Trophoblast cell (in vitro differentiated cells and primary cell): ENCODE data around the gene TOR1AIP2.
"Not testable (repeated sequence)": the region's sequence is repeated elsewhere in the genome, so short reads cannot be mapped to it uniquely, and the experiment has no call there.

Experiments
- DNase-seq, 2 donors: peaks; one replicate each; pipeline ENCODE4 v3.0.0-alpha.2; 2016
- H2AFZ ChIP-seq: 2 replicates; pipeline ENCODE4 v1.6.1; 2013; ENCODE audit warnings: low read length, moderate library complexity, mild to moderate bottlenecking; ENCODE audit not compliant: insufficient read depth, poor library complexity
- H2AK5ac ChIP-seq: 2 replicates; pipeline ENCODE4 v1.6.1; 2013; ENCODE audit warnings: mild to moderate bottlenecking, low read length
- H2BK120ac ChIP-seq: 2 replicates; pipeline ENCODE4 v1.6.1; 2013; ENCODE audit warnings: low read length, mild to moderate bottlenecking, moderate library complexity; ENCODE audit not compliant: insufficient read depth, poor library complexity
- H2BK12ac ChIP-seq: 2 replicates; pipeline ENCODE4 v1.6.1; 2013; ENCODE audit warnings: mild to moderate bottlenecking, low read length, moderate library complexity
- H2BK5ac ChIP-seq: 2 replicates; pipeline ENCODE4 v1.6.1; 2013; ENCODE audit warnings: low read length, low read depth, moderate library complexity, mild to moderate bottlenecking; ENCODE audit not compliant: poor library complexity
- H3K14ac ChIP-seq: 2 replicates; pipeline ENCODE4 v1.6.1; 2013; ENCODE audit warnings: mild to moderate bottlenecking, low read length
- H3K18ac ChIP-seq: 2 replicates; pipeline ENCODE4 v1.6.1; 2013; ENCODE audit warnings: mild to moderate bottlenecking, low read length
- H3K23ac ChIP-seq: 2 replicates; pipeline ENCODE4 v1.6.1; 2013; ENCODE audit warnings: low read length
- H3K27ac ChIP-seq: 2 replicates; pipeline ENCODE4 v1.5.1; 2013; ENCODE audit warnings: low read depth, mild to moderate bottlenecking, inconsistent platforms, low read length, moderate library complexity
- H3K27me3 ChIP-seq: 2 replicates; pipeline ENCODE4 v1.6.1; 2013; ENCODE audit warnings: inconsistent platforms, mild to moderate bottlenecking, low read length, moderate library complexity; ENCODE audit not compliant: insufficient read depth
- H3K36me3 ChIP-seq, 2 experiments: 1 replicate in 1 of 2; 2 replicates in 1 of 2; pipeline ENCODE4 v1.6.1; 2013; ENCODE audit warnings: low read length in 2 of 2, mild to moderate bottlenecking in 2 of 2, moderate library complexity in 1 of 2; ENCODE audit not compliant: insufficient read depth in 2 of 2, control insufficient read depth in 1 of 2
- H3K4ac ChIP-seq: 2 replicates; pipeline ENCODE4 v1.6.1; 2013; ENCODE audit warnings: low read depth, mild to moderate bottlenecking, low read length, moderate library complexity
- H3K4me1 ChIP-seq, 2 experiments: 1 replicate in 1 of 2; 2 replicates in 1 of 2; pipeline ENCODE4 v1.6.1; 2013; ENCODE audit warnings: low read length in 2 of 2, mild to moderate bottlenecking in 2 of 2, moderate library complexity in 1 of 2; ENCODE audit not compliant: insufficient read depth in 2 of 2, control insufficient read depth in 1 of 2
- H3K4me2 ChIP-seq: 2 replicates; pipeline ENCODE4 v1.6.1; 2013; ENCODE audit warnings: inconsistent platforms, mild to moderate bottlenecking, low read length, moderate library complexity
- H3K4me3 ChIP-seq: 2 replicates; pipeline ENCODE4 v1.5.1; 2013; ENCODE audit warnings: mild to moderate bottlenecking, low read depth, low read length, inconsistent platforms
- H3K79me1 ChIP-seq: one replicate; pipeline ENCODE4 v1.6.1; 2013; ENCODE audit warnings: low read length
- H3K79me2 ChIP-seq: 2 replicates; pipeline ENCODE4 v1.6.1; 2013; ENCODE audit warnings: low read length, mild to moderate bottlenecking; ENCODE audit not compliant: control insufficient read depth, insufficient read depth, poor library complexity
- H3K9ac ChIP-seq: 2 replicates; pipeline ENCODE4 v1.6.1; 2013; ENCODE audit warnings: mild to moderate bottlenecking, low read length
- H3K9me3 ChIP-seq: 2 replicates; pipeline ENCODE4 v1.6.1; 2013; ENCODE audit warnings: low read depth, mild to moderate bottlenecking, control low read depth, inconsistent platforms, low read length; ENCODE audit not compliant: insufficient read depth
- H4K12ac ChIP-seq: 2 replicates; pipeline ENCODE4 v1.6.1; 2013; ENCODE audit warnings: low read depth, mild to moderate bottlenecking, low read length, moderate library complexity
- H4K8ac ChIP-seq: 2 replicates; pipeline ENCODE4 v1.6.1; 2013; ENCODE audit warnings: low read depth, mild to moderate bottlenecking, low read length, moderate library complexity
- H4K91ac ChIP-seq: one replicate; pipeline ENCODE4 v1.6.1; 2013; ENCODE audit warnings: low read depth, mild to moderate bottlenecking, low read length, moderate library complexity
- WGBS: extraction: QIAGEN DNeasy Blood & Tissue Kit; methylation state at CpG from one replicate; pipeline ENCODE4 v1.1.7; 2013; ENCODE audit warnings: missing lambda C conversion rate; ENCODE audit not compliant: insufficient read length, insufficient coverage; ENCODE audit errors: extremely low coverage; 5-methylcytosine and 5-hydroxymethylcytosine counted together

Gene TOR1AIP2

GRCh38 chr1:179857009-179857408, 20.6 kb downstream of the TOR1AIP2 start:
- no peak overlapping the region for H3K4me3 ChIP-seq
- H4K8ac ChIP-seq, result no peak overlapping the region
- no peak overlapping the region for H3K18ac ChIP-seq
- H3K27ac ChIP-seq, result no peak overlapping the region
- no peaks in the 10 kb centered on the region for H3K27me3 ChIP-seq
- no peak overlapping the region for H4K12ac ChIP-seq
- H3K9ac ChIP-seq, result no peak overlapping the region
- no peak overlapping the region for H3K4me2 ChIP-seq
- peak in 1 of 2 donors; percentile 50 for DNase-seq
- no CpG with 5 or more reads among the region's 4 CpGs for WGBS
- no peak overlapping the region for H3K23ac ChIP-seq
- no peaks in the 10 kb centered on the region for H3K9me3 ChIP-seq
- peaks cover 11 to 12% of the 10 kb centered on the region in 2 experiments for H3K36me3 ChIP-seq
- H2AK5ac ChIP-seq, result no peak overlapping the region
- no peaks in the 10 kb centered on the region for H3K79me2 ChIP-seq
- H2AFZ ChIP-seq, result no peak overlapping the region
- no peak overlapping the region for H3K14ac ChIP-seq
- no peak overlapping the region for H3K4ac ChIP-seq
- no peak overlapping the region for H2BK120ac ChIP-seq
- H4K91ac ChIP-seq, result no peak overlapping the region
- no peaks in the 10 kb centered on the region for H3K79me1 ChIP-seq
- H2BK12ac ChIP-seq, result no peak overlapping the region
- H3K4me1 ChIP-seq, result peaks cover 0 to 2% of the 10 kb centered on the region in 2 experiments
- no peak overlapping the region for H2BK5ac ChIP-seq

- DNase-seq, result peak; percentile 30 to 74
- no peak overlapping the region for H2AK5ac ChIP-seq
- no peaks in the 10 kb centered on the region for H3K79me2 ChIP-seq
- no peaks in the 10 kb centered on the region for H3K27me3 ChIP-seq
- no peak overlapping the region for H3K14ac ChIP-seq
- H4K8ac ChIP-seq, result no peak overlapping the region
- H3K4ac ChIP-seq, result no peak overlapping the region
- no peak overlapping the region for H4K91ac ChIP-seq
- no peak overlapping the region for H3K4me2 ChIP-seq
- H3K27ac ChIP-seq, result no peak overlapping the region
- no peak overlapping the region for H3K18ac ChIP-seq
- peaks cover 0 to 2% of the 10 kb centered on the region in 2 experiments for H3K4me1 ChIP-seq
- H3K4me3 ChIP-seq, result no peak overlapping the region
- H2AFZ ChIP-seq, result no peak overlapping the region
- H2BK12ac ChIP-seq, result no peak overlapping the region
- no peaks in the 10 kb centered on the region for H3K9me3 ChIP-seq
- H3K9ac ChIP-seq, result no peak overlapping the region
- H3K36me3 ChIP-seq, result peaks cover 9 to 10% of the 10 kb centered on the region in 2 experiments
- no peak overlapping the region for H3K23ac ChIP-seq
- no peak overlapping the region for H2BK120ac ChIP-seq
- no CpG with 5 or more reads among the region's 2 CpGs for WGBS
- no peaks in the 10 kb centered on the region for H3K79me1 ChIP-seq
- no peak overlapping the region for H2BK5ac ChIP-seq
- H4K12ac ChIP-seq, result no peak overlapping the region
Measured at GRCh38 chr1:179856296-179856695, 21.3 kb downstream of the TOR1AIP2 start.

- not testable (repeated sequence) for H2AK5ac ChIP-seq, H4K8ac ChIP-seq
- WGBS, result no CpG with 5 or more reads among the region's 4 CpGs
Measured at GRCh38 chr1:179855831-179856230, 21.8 kb downstream of the TOR1AIP2 start.

DNA sequence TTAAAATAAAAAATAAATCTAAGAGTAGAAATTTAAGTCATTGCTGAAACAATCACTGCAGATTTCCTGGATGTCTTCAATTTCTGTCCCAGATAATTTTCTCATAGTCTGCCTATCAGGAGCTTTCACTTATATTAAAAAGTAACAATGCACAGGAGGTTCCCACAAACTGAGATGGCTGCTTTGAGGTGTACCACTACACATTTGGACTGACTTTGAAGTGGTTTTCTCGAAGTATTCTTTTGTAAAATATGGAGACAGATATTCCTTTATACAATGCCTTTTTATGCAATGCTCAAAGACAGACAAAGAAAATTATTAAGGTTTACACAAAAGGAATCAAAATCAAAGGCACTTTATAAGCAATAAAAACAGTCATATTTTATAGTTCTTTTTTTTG, 24.5 kb downstream of the TOR1AIP2 start:
- no CpG with 5 or more reads among the region's 1 CpG for WGBS
- H3K4me3 ChIP-seq, result no peak overlapping the region

More at GRCh38 chr1:179855831-179856230, 21.8 kb downstream of the TOR1AIP2 start:
- H2AFZ ChIP-seq, H3K4ac ChIP-seq, H3K27me3 ChIP-seq, H3K18ac ChIP-seq, H4K12ac ChIP-seq, H3K9ac ChIP-seq, H3K4me2 ChIP-seq, H3K79me1 ChIP-seq, H2BK120ac ChIP-seq, H3K9me3 ChIP-seq, H3K27ac ChIP-seq, H2BK12ac ChIP-seq, H4K91ac ChIP-seq, H3K4me3 ChIP-seq, H3K79me2 ChIP-seq, H2BK5ac ChIP-seq, H3K14ac ChIP-seq, H3K23ac ChIP-seq, H3K4me1 ChIP-seq: not testable (repeated sequence)
- H3K36me3 ChIP-seq, result peaks cover 10 to 12% of the 10 kb centered on the region in 2 experiments
- DNase-seq, result peak; percentile 61 to 78

More for the DNA sequence above, 24.5 kb downstream of the TOR1AIP2 start:
- Histone ChIP-seq H2BK5ac (no peak overlapping the region), H3K18ac (no peak overlapping the region), H4K91ac (no peak overlapping the region), H3K4me2 (no peak overlapping the region), H3K4me1 (peaks cover 0 to 2% of the 10 kb centered on the region in 2 experiments), H3K9me3 (no peaks in the 10 kb centered on the region), H3K23ac (no peak overlapping the region), H3K27me3 (no peaks in the 10 kb centered on the region), H2BK12ac (no peak overlapping the region), H2AFZ (no peak overlapping the region), H3K27ac (no peak overlapping the region), H2BK120ac (no peak overlapping the region), H3K9ac (no peak overlapping the region), H3K79me2 (no peaks in the 10 kb centered on the region), H3K14ac (no peak overlapping the region), H3K79me1 (no peaks in the 10 kb centered on the region), H2AK5ac (no peak overlapping the region), H4K12ac (no peak overlapping the region), H4K8ac (no peak overlapping the region), H3K4ac (no peak overlapping the region), H3K36me3 (peaks cover 14 to 20% of the 10 kb centered on the region in 2 experiments)
- DNase-seq, result no peak
